Measurements from ENCODE around the gene PRPH. TPM values are rescaled to one million over a fixed set of nuclear protein-coding genes. Genes with fewer than 3 reads are reported as not detected.
"Not testable (repeated sequence)": the region's sequence is repeated elsewhere in the genome, so short reads cannot be mapped to it uniquely, and the experiment has no call there.

Gene PRPH
- polyA plus RNA-seq, 2 of the 4 experiments (the other 2 are of a cell fraction) = 0.50 to 1.7 TPM

GRCh38 chr12:49317118-49317517 is 22.2 kb downstream of the PRPH start:
- H3K4me2 ChIP-seq; ATAC-seq; DNase-seq (ENCODE audit: low read depth in 1 of 2, low spot score in 1 of 2); H3K4me3 ChIP-seq; H3K9me3 ChIP-seq; POLR2A ChIA-PET; H3K27ac ChIP-seq; FAIRE-seq: not testable (repeated sequence)
- WGBS (ENCODE audit: missing lambda C conversion rate) = 95% methylated on average over 10 of the region's 10 CpGs
- H3K4me1 ChIP-seq = peaks cover 12% of the 10 kb centered on the region
- CTCF ChIA-PET = interaction anchor here (0.6 to 7.9 kb wide), 4 partner anchors 14 to 869 kb away, joined by 3 to 66 read pairs (median 3); no protein-coding TSS in a partner anchor
- peak; percentile 54 for TF ChIP-seq ZC3H11A (IDR thresholded peaks at IDR 0.05)

DNA sequence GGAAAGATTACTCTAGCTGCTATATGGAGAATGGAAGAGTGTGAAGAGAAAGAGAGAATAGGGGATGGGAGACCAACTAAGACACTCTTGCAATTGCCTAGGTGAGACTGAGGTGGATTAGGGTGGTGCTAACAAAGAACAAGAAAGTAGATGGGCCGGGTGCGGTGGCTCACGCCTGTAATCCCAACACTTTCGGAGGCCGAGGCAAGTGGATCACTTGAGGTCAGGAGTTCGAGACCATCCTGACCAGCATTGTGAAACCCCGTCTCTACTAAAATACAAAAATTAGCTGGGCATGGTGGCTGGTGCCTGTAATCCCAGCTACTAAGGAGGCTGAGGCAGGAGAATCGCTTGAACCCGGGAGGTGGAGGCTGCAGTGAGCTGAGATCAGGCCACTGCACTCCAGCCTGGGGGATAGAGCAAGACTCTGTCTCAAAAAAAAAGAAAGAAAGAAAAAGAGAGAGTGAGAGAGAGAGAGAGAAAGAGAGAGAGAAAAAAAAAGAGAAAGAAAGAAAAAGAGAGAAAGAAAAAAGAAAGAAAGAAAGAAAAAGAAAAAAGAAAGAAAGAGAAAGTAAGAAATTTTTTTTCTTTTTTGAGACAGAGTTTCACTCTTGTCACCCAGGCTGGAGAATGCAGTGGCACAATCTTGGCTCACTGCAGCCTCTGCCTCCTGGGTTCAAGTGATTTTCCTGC is 25.6 kb downstream of the PRPH start:
- H3K9me3 ChIP-seq; FAIRE-seq; ATAC-seq; H3K4me3 ChIP-seq; POLR2A ChIA-PET; DNase-seq (ENCODE audit: low read depth in 1 of 2, low spot score in 1 of 2); H3K4me2 ChIP-seq; H3K27ac ChIP-seq: not testable (repeated sequence)
- 90% methylated on average over 9 of the region's 9 CpGs for WGBS (ENCODE audit: missing lambda C conversion rate)
- H3K4me1 ChIP-seq = peaks cover 13% of the 10 kb centered on the region
- CTCF ChIA-PET = interaction anchor here (0.7 to 7.9 kb wide), 6 partner anchors 11 to 31 kb away, joined by 3 to 66 read pairs (median 26); partner anchors contain the start of genes C1QL4 and PRPH

DNA sequence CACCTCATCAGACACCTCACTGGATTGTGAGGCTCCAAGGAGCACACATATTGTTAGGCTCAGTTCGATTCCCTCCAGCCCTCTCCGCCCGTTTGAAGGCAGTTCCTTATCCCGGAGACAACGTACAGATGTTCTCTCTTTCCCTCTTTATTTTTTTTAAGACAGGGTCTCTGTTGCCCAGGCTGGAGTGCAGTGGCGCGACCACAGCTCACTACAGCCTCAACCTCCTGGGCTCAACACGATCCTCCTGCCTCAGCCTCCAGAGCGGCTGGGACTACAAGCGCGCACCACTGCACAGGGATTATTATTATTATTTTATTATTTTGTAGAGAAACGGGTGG is 27.4 kb downstream of the PRPH start:
- FAIRE-seq = no peak
- 24% methylated on average over 12 of the region's 12 CpGs for WGBS (ENCODE audit: missing lambda C conversion rate)
- CTCF ChIA-PET = interaction anchor here (1.0 to 7.9 kb wide), 10 partner anchors 9 to 301 kb away, joined by 3 to 66 read pairs (median 12); partner anchors contain the start of genes C1QL4, DNAJC22, PRPF40B and PRPH

DNA sequence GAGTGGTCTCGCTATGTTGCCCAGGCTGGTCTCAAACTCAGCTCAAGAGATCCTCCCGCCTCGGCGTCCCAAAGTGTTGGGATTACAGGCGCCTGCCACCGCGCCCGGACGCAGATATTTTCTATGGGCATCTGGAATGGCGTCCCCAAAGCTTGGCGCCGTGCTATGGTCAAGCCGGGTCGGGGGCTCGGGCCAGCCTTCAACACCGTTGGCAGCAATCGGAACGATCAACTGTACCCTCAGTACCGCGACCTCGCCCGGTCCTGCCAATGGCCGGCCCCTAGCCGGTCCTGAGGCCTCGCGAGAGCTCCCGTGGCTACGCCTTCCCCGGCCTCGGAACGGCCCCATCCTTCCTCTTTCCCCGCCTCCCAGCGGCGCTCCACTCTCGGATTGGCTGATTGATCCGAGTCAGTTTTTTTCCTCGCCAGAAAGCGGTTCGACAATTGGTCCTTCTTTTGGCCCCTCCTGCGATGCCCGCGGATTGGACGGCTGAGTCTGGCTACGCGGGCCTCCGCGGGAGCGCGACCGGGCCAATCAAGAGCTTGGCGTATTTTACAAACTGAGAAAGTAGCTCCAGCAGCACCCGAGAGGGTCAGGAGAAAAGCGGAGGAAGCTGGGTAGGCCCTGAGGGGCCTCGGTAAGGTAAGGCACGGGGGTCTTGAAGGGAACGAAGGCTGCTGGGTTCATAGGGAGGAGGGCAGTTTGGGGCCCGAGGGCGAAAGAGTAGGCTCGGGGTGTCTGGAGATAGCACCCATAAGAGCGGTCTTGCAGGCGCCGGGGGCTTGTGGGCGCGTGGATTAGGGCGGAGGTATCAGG is 28.0 kb downstream of the PRPH start, which contains the start of gene TROAP:
TSS of gene TROAP (plus strand) at position 548 of the 816 bp plus-strand sequence. CDS start 354 bp downstream, outside the sequence.
- peak; percentile 54 for FAIRE-seq
- CTCF ChIA-PET = interaction anchor here (0.7 to 7.9 kb wide), 12 partner anchors 9 to 301 kb away, joined by 3 to 66 read pairs (median 9); partner anchors contain the start of genes C1QL4, DNAJC22, PRPF40B and PRPH
- WGBS (ENCODE audit: missing lambda C conversion rate) = under 1% methylated on average over 63 of the region's 65 CpGs
- DNase-seq (ENCODE audit: low read depth in 1 of 2, low spot score in 1 of 2) = peak; percentile 98 to 99
- H3K4me3 ChIP-seq = peak within 1 kb of the TSS; percentile 62
- H3K9me3 ChIP-seq = no peaks in the 10 kb centered on the region
- POLR2A ChIA-PET = interaction anchor here (0.5 to 2.0 kb wide), 16 partner anchors 9 to 419 kb away, joined by 3 to 30 read pairs (median 4); partner anchors contain the start of genes C1QL4, MCRS1, SPATS2 and TMBIM6
- H3K27ac ChIP-seq = peak within 1 kb of the TSS; percentile 80 to 91
- ATAC-seq = peak; percentile 99 to 100
- peaks cover 12% of the 10 kb centered on the region; the same call in 2 of the 3 replicates for H3K4me1 ChIP-seq
- peak within 1 kb of the TSS; percentile 91 for H3K4me2 ChIP-seq
- TF ChIP-seq TP53 (CRISPR knock-in tag; IDR thresholded peaks at IDR 0.05) = no peak
- no peak for TF ChIP-seq MAZ (IDR thresholded peaks at IDR 0.05; ENCODE audit: borderline replicate concordance, low read depth, low read length)
- no peak for TF ChIP-seq HOXA7 (CRISPR knock-in tag; IDR thresholded peaks at IDR 0.05)
- TF ChIP-seq ZC3H11A (IDR thresholded peaks at IDR 0.05) = no peak
- peak; percentile 92; the same call in 1 of the 3 replicates for TF ChIP-seq BCL3 (IDR thresholded peaks at IDR 0.05)
- no peak for TF ChIP-seq POLR2AphosphoS2 (conservative IDR thresholded peaks at IDR 0.05; ENCODE audit: low read length)
- TF ChIP-seq ZSCAN20 (CRISPR knock-in tag; IDR thresholded peaks at IDR 0.05) = no peak
- TF ChIP-seq MAX (IDR thresholded peaks at IDR 0.05) = peak; percentile 50; the same call in 1 of the 2 replicates
- TF ChIP-seq HMGXB4 (CRISPR knock-in tag; IDR thresholded peaks at IDR 0.05; ENCODE audit: borderline replicate concordance) = no peak

More for the DNA sequence above, 27.4 kb downstream of the PRPH start:
- DNase-seq (ENCODE audit: low read depth in 1 of 2, low spot score in 1 of 2) (no peak), ATAC-seq (peak in 1 of 2 experiments; percentile 0; a peak in 2 of 6 replicates)
- peaks cover 12% of the 10 kb centered on the region; the same call in 2 of the 3 replicates for H3K4me1 ChIP-seq
- TF ChIP-seq EP300 (IDR thresholded peaks at IDR 0.05) (no peak), HMGXB4 (CRISPR knock-in tag; IDR thresholded peaks at IDR 0.05; ENCODE audit: borderline replicate concordance) (no peak), CEBPB (IDR thresholded peaks at IDR 0.05) (no peak), HOXB5 (CRISPR knock-in tag; IDR thresholded peaks at IDR 0.05) (no peak), ZNF302 (CRISPR knock-in tag; IDR thresholded peaks at IDR 0.05) (no peak), KDM1A (IDR thresholded peaks at IDR 0.05; ENCODE audit: low read depth) (no peak), MAFK (IDR thresholded peaks at IDR 0.05; ENCODE audit: partially characterized antibody) (no peak), KDM5A (IDR thresholded peaks at IDR 0.05) (no peak), NFE2L2 (conservative IDR thresholded peaks at IDR 0.05; ENCODE audit: low read length) (no peak), SREBF2 (IDR thresholded peaks at IDR 0.05) (no peak), POLR2AphosphoS2 (conservative IDR thresholded peaks at IDR 0.05; ENCODE audit: low read length) (no peak), MAX (IDR thresholded peaks at IDR 0.05) (no peak), FOSL2 (IDR thresholded peaks at IDR 0.05) (no peak), FOSL2 (CRISPR knock-in tag; IDR thresholded peaks at IDR 0.05) (no peak), HEYL (CRISPR knock-in tag; IDR thresholded peaks at IDR 0.05) (no peak)
- TF ChIP-seq, protein P1, sequence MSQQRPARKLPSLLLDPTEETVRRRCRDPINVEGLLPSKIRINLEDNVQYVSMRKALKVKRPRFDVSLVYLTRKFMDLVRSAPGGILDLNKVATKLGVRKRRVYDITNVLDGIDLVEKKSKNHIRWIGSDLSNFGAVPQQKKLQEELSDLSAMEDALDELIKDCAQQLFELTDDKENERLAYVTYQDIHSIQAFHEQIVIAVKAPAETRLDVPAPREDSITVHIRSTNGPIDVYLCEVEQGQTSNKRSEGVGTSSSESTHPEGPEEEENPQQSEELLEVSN (IDR thresholded peaks at IDR 0.05; ENCODE audit: borderline replicate concordance, low read depth) = no peak
- POLR2A ChIA-PET = interaction anchor here (1.0 to 2.0 kb wide), 13 partner anchors 9 to 419 kb away, joined by 3 to 30 read pairs (median 5); partner anchors contain the start of genes C1QL4, MCRS1, SPATS2 and TMBIM6
- peak overlapping the region; percentile 62 for H3K4me3 ChIP-seq
- H3K27ac ChIP-seq = peak overlapping the region; percentile 80 to 91
- H3K4me2 ChIP-seq = peak overlapping the region; percentile 91
- no peaks in the 10 kb centered on the region for H3K9me3 ChIP-seq

Measured in A549 (cell line).